ENCODE data around the gene HEATR5A. TPM values are rescaled to one million over a fixed set of nuclear protein-coding genes. Genes with fewer than 3 reads are reported as not detected.
A peak's percentile ranks its signal among the peaks of the same experiment; 100 is the strongest.

HEATR5A gene
- total RNA-seq, 1 donor from 2014 or later = 11.5 TPM

GRCh38 chr14:31456841-31457664 lies 36.7 kb upstream of the HEATR5A start, which contains the start of gene DTD2:
DTD2 (minus strand) TSS chr14:31457506; CDS start chr14:31457393, 113 bp downstream.
- peak within 1 kb of the TSS; percentile 71 for H3K4me3 ChIP-seq (ENCODE audit: low read depth, low read length)
- TF ChIP-seq, protein P1, sequence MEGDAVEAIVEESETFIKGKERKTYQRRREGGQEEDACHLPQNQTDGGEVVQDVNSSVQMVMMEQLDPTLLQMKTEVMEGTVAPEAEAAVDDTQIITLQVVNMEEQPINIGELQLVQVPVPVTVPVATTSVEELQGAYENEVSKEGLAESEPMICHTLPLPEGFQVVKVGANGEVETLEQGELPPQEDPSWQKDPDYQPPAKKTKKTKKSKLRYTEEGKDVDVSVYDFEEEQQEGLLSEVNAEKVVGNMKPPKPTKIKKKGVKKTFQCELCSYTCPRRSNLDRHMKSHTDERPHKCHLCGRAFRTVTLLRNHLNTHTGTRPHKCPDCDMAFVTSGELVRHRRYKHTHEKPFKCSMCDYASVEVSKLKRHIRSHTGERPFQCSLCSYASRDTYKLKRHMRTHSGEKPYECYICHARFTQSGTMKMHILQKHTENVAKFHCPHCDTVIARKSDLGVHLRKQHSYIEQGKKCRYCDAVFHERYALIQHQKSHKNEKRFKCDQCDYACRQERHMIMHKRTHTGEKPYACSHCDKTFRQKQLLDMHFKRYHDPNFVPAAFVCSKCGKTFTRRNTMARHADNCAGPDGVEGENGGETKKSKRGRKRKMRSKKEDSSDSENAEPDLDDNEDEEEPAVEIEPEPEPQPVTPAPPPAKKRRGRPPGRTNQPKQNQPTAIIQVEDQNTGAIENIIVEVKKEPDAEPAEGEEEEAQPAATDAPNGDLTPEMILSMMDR (conservative IDR thresholded peaks at IDR 0.05; ENCODE audit: low read depth, low read length) = peak; percentile 1
- DNase-seq (ENCODE audit: low read depth) = peak; percentile 54

- H3K4me3 ChIP-seq (ENCODE audit: low read depth, low read length) = no peak overlapping the region
- TF ChIP-seq, protein P1 (conservative IDR thresholded peaks at IDR 0.05; ENCODE audit: low read depth, low read length) = peak; percentile 57
- no peak for DNase-seq (ENCODE audit: low read depth)
These were observed 29.7 kb upstream of the HEATR5A start for GRCh38 chr14:31449971-31450610.

GRCh38 chr14:31449136-31449535 lies 28.8 kb upstream of the HEATR5A start:
- H3K4me3 ChIP-seq (ENCODE audit: low read depth, low read length) = no peak overlapping the region
- DNase-seq (ENCODE audit: low read depth) = no peak
- TF ChIP-seq, protein P1 (conservative IDR thresholded peaks at IDR 0.05; ENCODE audit: low read depth, low read length) = no peak

GRCh38 chr14:31445703-31446102 lies 25.4 kb upstream of the HEATR5A start:
- TF ChIP-seq, protein P1 (conservative IDR thresholded peaks at IDR 0.05; ENCODE audit: low read depth, low read length) = no peak
- no peak overlapping the region for H3K4me3 ChIP-seq (ENCODE audit: low read depth, low read length)
- no peak for DNase-seq (ENCODE audit: low read depth)

DNA sequence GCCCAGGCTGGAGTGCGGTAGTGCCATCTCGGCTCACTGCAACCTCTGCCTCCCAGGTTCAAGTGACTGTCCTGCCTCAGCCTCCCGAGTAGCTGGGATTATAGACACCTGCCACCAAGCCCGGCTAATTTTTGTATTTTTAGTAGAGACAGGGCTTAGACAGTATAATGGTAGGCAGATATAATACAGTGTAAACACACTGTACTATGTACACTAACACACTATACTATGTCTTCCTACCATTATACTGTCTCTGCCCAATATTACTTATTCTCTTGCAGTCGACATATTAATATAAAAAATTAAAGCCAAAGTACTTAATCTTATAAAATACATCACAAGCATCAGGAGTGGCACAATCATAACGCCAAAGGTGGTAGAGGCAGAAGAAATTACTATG lies 21.9 kb upstream of the HEATR5A start:
- TF ChIP-seq, protein P1 (conservative IDR thresholded peaks at IDR 0.05; ENCODE audit: low read depth, low read length) = no peak
- H3K4me3 ChIP-seq (ENCODE audit: low read depth, low read length) = no peak overlapping the region
- DNase-seq (ENCODE audit: low read depth) = no peak

GRCh38 chr14:31441273-31442111 lies 21.1 kb upstream of the HEATR5A start:
- TF ChIP-seq, protein P1 (conservative IDR thresholded peaks at IDR 0.05; ENCODE audit: low read depth, low read length) = no peak
- no peak overlapping the region for H3K4me3 ChIP-seq (ENCODE audit: low read depth, low read length)

More at GRCh38 chr14:31441273-31442111, 21.1 kb upstream of the HEATR5A start:
- no peak for DNase-seq (ENCODE audit: low read depth)

Data from epithelial cell of proximal tubule (primary cell).